ENCODE results near the gene RIPK3. TPM values are rescaled to one million over a fixed set of nuclear protein-coding genes. Genes with fewer than 3 reads are reported as not detected.
"Not testable (repeated sequence)": the region's sequence is repeated elsewhere in the genome, so short reads cannot be mapped to it uniquely, and the experiment has no call there.

The RIPK3 gene
- polyA plus RNA-seq, 4 donors: 2.6 to 4.4 (median 3.5) TPM

GRCh38 chr14:24369907-24370687 is 30.3 kb upstream of the RIPK3 start:
- no peak for DNase-seq (ENCODE audit: low read depth in 4 of 4, low spot score in 2 of 4)

DNA sequence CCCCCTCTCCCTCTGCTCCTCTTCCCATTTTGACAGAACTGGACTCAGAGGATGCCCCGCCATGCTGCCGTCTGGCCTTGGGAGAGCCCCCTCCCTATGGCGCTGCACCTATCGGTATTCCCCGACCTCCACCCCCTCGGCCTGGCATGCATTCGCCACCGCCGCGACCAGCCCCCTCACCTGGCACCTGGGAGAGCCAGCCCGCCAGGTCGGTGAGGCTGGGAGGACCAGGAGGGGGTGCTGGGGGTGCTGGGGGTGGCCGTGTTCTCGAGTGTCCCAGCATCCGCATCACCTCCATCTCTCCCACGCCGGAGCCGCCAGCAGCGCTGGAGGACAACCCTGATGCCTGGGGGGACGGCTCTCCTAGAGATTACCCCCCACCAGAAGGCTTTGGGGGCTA is 29.7 kb upstream of the RIPK3 start:
- DNase-seq (ENCODE audit: low read depth in 4 of 4, low spot score in 2 of 4): no peak

DNA sequence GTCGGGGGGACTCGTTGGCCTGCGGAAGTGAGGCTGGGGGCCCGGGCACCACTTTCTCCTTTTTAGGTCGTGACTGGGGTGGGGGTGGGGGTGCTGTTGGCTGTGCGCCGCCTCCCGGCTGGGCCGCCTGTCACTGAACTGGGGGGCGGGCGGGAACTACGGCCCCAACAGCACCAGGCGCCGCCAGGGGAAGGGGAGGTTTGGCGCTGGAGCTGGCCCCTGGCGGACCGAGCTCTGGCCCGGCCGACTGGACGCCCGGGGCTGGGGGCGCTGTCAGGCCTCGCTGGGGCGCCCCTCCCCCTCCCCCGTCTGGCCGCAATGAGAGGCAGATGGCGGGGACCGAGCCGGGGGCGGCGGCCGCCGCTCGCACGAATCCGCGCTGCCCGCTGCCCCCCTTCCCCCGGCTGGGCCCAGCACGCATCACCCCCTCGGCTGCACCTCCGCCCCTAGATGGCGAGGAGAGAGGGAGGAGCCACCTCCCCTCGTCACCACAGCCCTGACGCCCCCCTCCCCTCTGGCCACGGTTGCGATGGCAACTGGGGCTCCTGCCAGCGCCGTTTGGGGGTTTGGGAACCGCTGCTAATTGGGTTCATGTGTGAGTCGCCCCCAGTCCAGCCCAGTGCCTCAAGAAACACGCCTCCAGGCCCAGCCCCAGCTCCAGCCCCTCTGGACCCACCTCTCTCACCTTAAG is 28.9 kb upstream of the RIPK3 start:
- DNase-seq (ENCODE audit: low read depth in 4 of 4, low spot score in 2 of 4): peak in 2 of 4 donors; percentile 55 to 69

DNA sequence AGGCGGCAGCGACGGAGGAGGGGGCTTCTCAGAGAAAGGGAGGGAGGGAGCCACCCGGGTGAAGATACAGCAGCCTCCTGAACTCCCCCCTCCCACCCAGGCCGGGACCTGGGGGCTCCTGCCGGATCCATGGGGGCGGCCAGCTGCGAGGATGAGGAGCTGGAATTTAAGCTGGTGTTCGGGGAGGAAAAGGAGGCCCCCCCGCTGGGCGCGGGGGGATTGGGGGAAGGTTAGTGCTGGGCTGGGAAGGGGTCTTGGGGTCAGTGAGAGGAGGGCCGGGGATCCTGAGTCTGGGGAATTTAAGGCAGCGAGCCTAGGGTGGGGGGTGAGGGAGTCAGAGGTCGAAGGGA is 28.4 kb upstream of the RIPK3 start:
- no peak for DNase-seq (ENCODE audit: low read depth in 4 of 4, low spot score in 2 of 4)

- peak; percentile 85 to 93 (median 90) for DNase-seq (ENCODE audit: low read depth in 4 of 4, low spot score in 2 of 4)
Observed at GRCh38 chr14:24367514-24368211, 27.9 kb upstream of the RIPK3 start, which contains the start of gene NFATC4. Gene NFATC4 (plus strand): TSS chr14:24368184. CDS start chr14:24368341, 157 bp downstream.

DNA sequence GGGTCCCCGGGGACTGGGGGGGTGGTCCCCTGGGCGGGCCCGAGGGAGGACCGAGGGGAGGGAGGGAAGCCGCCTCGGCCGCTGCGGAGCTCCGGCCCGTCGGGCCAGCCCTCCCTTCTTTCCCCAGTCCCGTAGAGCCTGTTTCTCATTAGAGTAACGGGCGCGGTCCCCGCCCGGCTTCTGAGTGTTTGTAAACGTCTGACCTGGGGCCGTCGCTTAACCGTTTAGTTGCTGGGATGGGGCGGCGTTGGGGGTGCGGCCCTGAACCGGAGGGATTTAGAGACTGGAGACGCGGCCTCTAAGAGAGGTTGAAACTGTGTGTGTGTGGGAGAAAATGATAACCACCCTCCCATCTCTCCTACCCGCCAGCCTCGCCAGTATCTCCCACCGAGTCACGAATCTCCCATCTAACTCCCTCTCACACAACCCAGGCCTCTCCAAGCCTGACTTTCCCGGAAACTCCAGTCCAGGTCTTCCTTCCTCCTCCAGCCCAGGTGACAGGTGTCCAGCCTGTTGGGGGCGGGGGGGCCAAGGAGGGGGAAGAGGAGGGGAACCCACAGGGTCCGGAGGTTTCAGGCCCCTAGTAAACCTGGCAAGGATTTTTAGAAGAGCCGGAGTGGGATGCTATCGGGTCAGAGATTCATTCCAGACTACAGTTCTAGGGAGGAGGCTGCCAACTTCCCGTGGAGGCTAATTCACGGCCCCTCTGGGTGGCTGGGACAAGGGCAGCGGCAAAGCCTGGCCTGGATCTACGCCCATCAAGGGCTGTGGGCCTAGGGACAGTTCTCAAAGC is 27.1 kb upstream of the RIPK3 start:
- peak; percentile 94 to 98 (median 96) for DNase-seq (ENCODE audit: low read depth in 4 of 4, low spot score in 2 of 4)

DNA sequence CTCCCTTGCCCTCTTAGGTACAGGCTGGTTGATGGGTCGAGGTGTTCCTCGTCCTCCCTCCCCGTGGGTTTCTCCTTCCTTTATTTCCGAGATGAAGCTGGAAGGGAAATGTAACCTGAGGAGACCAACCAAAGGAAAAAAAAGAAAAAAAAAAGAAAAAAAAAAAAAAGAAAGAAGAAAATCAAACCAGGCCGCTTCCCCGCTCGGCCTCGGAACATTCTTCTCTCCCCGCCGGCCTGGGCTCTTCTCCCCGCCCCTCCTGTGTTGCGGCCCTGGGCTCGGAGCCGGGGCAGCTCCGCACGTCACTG is 26.6 kb upstream of the RIPK3 start:
- DNase-seq (ENCODE audit: low read depth in 4 of 4, low spot score in 2 of 4): peak in 1 of 4 donors; percentile 55

- peak; percentile 75 to 84 (median 80) for DNase-seq (ENCODE audit: low read depth in 4 of 4, low spot score in 2 of 4)
Observed at GRCh38 chr14:24365600-24366412, 26.0 kb upstream of the RIPK3 start.

- DNase-seq (ENCODE audit: low read depth in 4 of 4, low spot score in 2 of 4): no peak
Observed at GRCh38 chr14:24364841-24365240, 25.1 kb upstream of the RIPK3 start.

DNA sequence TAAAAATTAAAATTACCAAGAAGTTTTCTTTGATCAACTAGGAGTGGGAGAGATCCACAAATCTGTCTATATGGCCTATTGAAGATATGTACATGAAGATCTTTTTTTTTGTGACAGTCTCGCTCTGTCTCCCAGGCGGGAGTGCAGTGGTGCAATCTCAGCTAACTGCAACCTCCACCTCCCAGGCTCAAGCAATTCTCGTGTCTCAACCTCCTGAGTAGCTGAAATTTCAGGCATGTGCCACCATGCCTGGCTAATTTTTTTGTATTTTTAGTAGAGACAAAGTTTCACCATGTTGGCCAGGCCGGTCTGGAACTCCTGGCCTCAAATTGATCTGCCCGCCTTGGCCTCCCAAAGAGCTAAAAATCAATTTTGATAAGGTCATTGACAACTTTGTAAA is 23.6 kb upstream of the RIPK3 start:
- no peak for DNase-seq (ENCODE audit: low read depth in 4 of 4, low spot score in 2 of 4)

- no peak for DNase-seq (ENCODE audit: low read depth in 4 of 4, low spot score in 2 of 4)
Observed at GRCh38 chr14:24362241-24362960, 22.6 kb upstream of the RIPK3 start.

DNA sequence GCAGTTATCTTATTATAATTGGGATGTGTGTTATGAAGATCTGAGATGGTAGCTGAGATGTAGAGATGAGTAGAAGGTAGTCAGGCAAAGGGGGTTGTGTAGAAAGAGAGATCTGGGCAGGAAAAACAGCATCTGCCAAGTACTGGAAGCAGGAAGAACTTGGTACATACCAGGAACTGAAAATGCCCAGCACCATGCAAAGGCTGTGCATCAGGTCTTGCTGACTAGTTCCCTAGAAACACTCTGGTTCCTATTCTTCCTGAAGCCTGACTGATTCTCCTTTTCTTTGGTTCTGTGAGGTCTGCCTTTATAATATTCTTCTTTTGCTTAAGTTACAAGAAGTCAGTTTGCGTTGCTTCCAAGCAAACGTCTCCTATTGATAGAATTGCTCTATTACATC is 21.5 kb upstream of the RIPK3 start:
- no peak for DNase-seq (ENCODE audit: low read depth in 4 of 4, low spot score in 2 of 4)

GRCh38 chr14:24360281-24360680 is 20.5 kb upstream of the RIPK3 start:
- no peak for DNase-seq (ENCODE audit: low read depth in 4 of 4, low spot score in 2 of 4)

DNA sequence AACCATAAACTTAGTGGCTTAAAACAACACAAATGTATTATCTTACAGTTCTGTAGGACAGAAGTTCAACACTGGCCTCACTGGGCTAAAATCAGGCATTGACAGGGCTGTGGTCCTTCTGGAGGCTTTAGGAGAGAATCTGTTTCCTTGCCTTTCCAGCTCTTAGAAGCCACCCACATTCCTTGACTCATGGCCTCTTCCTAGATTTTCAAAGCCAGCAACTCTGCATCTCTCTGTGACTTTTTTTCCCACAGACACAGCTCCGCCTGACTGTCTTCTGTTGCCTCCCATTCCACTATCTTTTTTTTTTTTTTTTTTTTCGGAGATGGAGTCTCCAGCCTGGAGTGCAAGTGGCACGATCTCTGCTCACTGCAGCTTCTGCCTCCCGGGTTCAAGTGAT is 16.4 kb upstream of the RIPK3 start:
- no peak for DNase-seq (ENCODE audit: low read depth in 4 of 4, low spot score in 2 of 4)

GRCh38 chr14:24355009-24355408 is 15.2 kb upstream of the RIPK3 start:
- DNase-seq (ENCODE audit: low read depth in 4 of 4, low spot score in 2 of 4): no peak

GRCh38 chr14:24354482-24354825 is 14.7 kb upstream of the RIPK3 start:
- DNase-seq (ENCODE audit: low read depth in 4 of 4, low spot score in 2 of 4): not testable (repeated sequence)

DNA sequence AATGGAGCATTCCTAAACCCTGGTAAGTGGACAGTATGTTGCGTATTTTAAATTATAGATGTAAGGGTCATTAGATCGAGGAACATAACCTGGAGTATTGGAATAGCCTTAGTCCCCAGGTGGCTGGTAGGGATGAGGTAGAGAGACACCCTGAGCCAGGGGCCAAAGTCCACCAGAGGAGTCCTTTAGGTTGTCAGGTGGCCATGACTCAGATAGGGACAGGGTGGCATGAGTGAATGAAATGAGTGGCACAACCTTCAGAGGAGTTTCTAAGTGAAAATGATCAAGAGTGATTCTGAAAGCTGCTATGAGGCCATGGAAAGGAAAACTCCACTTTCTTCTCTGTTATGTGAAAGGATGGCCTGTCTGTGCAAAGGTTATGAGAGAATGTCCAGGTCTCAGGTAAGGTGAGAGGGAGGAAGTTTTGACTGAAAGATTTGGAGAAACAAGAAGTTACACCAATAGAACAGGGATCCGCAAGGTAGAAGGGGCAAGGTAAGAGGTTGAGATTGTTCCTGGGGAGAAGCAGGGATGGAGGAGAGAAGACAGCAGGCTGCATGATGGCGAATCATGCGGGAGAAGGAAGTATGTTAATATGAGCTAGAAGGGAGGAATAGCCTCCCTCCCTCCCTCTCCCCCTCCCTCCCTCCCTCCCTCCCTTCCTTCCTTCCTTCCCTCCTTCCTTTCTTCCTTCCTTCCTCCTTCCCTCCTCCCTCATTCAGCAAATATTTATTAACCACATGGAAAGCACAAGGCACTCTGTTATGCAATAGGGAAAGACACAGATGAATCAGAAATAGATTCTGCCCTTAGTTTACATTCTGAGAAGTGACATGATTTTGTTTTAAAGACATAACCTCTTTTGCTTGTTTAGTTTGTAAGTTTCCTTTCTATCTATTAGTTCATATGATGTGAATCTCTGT is 14.0 kb upstream of the RIPK3 start:
- no peak for DNase-seq (ENCODE audit: low read depth in 4 of 4, low spot score in 2 of 4)

GRCh38 chr14:24351517-24351916 is 11.7 kb upstream of the RIPK3 start:
- DNase-seq (ENCODE audit: low read depth in 4 of 4, low spot score in 2 of 4): no peak
